Astrocyte of the spinal cord (primary cell): ENCODE data around the gene USO1.

Experiments used
- DNase-seq: peaks from one replicate; pipeline ENCODE4 v3.0.0; 2011; ENCODE audit warnings: low read depth, low spot score
- H3K4me3 ChIP-seq: 2 replicates; pipeline ENCODE4 v1.5.1; 2011; ENCODE audit warnings: low read depth, mild to moderate bottlenecking, low read length, moderate library complexity
- in situ Hi-C: cut with HindIII; loops from 2 replicates; pipeline ENCODE4 v1.10.0; 2017; ENCODE audit warnings: low sequenced_read_pairs
- TF ChIP-seq, protein P1 (sequence below): IDR thresholded peaks from 2 replicates; pipeline ENCODE4 v1.5.1; 2012; ENCODE audit warnings: low read depth, mild to moderate bottlenecking, low read length, inconsistent platforms

Gene USO1

DNA sequence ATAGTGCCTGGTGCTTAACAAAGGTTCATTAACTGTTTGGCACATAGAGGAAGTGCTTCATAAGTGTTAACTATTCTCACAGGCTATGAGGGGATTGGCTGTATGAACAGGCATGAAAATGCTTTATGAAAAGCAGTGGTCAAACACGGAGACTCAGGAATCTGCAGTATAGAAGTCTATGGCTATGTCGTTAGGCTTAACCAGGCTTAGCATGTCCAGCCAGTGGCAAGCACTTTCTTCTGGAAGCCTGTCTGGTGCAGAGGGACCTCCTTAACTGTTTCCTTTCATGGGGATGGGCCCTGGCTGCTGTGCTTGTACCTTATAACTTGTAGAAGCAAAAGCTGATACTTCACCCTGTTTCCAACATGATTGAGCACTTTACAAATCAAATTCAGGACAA lies 99.4 kb downstream of the USO1 start:
- TF ChIP-seq, protein P1, sequence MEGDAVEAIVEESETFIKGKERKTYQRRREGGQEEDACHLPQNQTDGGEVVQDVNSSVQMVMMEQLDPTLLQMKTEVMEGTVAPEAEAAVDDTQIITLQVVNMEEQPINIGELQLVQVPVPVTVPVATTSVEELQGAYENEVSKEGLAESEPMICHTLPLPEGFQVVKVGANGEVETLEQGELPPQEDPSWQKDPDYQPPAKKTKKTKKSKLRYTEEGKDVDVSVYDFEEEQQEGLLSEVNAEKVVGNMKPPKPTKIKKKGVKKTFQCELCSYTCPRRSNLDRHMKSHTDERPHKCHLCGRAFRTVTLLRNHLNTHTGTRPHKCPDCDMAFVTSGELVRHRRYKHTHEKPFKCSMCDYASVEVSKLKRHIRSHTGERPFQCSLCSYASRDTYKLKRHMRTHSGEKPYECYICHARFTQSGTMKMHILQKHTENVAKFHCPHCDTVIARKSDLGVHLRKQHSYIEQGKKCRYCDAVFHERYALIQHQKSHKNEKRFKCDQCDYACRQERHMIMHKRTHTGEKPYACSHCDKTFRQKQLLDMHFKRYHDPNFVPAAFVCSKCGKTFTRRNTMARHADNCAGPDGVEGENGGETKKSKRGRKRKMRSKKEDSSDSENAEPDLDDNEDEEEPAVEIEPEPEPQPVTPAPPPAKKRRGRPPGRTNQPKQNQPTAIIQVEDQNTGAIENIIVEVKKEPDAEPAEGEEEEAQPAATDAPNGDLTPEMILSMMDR = no peak
- no peak for DNase-seq
- H3K4me3 ChIP-seq = no peak overlapping the region
- in situ Hi-C loops = no loop called here

DNA sequence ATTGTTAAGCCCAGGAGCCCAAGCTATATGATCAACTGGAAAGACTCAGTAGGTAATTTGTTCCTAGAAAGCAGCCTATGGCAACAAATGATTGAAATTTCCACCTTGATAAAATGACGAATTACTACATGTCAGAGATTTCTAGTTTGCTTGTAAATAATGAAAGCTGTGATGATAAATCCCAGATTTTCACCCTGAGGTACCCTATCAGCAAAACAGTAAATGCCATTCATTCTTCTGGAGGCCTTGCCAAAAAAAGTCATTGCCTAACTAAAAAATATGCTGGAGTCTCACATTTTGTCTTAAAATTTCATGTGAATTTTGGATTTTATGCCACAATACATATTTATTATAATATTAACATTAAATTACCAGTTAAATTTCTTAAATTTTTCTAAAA lies 106.5 kb downstream of the USO1 start:
- in situ Hi-C loops = no loop called here
- no peak for DNase-seq
- H3K4me3 ChIP-seq = no peak overlapping the region
- TF ChIP-seq, protein P1 = no peak

DNA sequence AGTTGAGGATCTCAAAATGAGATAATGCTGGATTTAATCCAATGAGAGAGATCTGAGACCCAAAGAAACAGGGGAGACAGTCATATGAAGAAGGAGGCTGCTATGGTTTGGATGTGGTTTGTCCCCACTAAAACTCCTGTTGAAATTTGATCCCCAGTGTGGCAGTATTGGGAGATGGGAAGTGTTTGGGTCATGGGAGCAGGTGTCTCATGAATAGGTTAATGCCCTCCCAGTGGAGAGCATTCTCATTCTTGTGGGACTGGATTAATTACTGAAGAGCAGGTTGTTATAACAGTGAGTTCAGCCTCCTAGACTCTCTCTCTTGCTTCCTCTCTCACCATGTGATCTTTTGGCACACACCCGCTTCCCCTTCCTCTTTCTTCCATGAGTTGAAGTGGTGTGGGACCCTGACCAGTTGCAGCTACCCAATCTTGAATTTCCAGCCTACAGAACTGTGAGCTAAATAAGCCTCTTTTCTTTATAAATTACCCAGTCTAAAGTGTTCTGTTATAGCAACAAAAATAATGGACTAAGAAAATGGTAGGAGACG lies 107.6 kb downstream of the USO1 start:
- in situ Hi-C loops = no loop called here
- H3K4me3 ChIP-seq = no peak overlapping the region
- no peak for DNase-seq
- TF ChIP-seq, protein P1 = no peak

DNA sequence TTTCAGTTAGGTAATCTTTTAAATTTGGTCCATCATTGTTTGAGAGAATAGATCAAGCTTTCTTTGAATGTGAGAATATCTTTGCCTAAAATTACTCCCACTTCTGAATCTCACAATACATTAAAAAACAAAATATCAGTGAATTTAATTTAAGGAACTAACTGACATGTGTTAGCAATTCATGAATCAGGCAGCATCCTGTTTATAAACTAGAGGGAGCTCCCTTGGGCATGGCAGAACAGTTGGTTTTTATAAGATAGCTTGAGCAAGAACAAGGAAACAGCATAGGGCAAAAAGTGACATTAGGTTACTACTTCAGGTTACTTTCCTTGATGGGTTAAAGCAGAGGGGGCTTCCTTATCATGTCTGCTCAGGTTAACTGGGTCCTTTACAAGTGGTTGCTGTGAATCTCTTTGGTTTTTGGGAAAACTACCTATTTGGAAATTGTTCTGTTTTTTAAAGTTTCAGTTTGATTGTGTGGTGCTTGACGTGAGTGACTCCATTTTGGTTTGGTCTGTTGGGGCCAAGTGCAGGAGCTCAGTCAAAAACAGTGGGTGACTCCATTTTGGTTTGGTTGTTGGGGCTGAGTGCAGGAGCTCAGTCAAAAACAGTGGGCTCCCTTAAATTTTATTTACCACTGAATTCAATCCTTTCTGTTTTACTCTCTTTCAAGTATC lies 109.9 kb downstream of the USO1 start:
- in situ Hi-C loops = no loop called here
- H3K4me3 ChIP-seq = no peak overlapping the region
- DNase-seq = no peak
- TF ChIP-seq, protein P1 = no peak

DNA sequence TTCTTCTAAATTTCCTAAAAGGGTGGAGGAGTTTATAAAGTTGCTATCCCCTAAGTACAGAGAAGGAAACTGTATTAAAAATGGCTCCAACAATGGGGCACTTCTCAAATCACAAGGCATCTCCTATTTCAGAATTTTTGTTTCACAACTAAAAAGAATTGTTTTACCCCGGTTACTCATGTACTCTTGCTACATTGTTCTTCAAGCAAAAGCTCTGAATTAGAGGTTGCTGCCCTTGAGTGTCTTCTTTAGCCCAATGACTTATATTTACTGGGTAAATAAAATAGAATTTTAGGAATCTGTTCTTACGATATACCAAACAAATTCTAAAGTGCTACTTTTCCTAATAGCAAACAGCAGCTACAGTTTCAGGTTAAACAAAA lies 110.4 kb downstream of the USO1 start:
- DNase-seq = no peak
- TF ChIP-seq, protein P1 = no peak
- H3K4me3 ChIP-seq = no peak overlapping the region
- in situ Hi-C loops = no loop called here

DNA sequence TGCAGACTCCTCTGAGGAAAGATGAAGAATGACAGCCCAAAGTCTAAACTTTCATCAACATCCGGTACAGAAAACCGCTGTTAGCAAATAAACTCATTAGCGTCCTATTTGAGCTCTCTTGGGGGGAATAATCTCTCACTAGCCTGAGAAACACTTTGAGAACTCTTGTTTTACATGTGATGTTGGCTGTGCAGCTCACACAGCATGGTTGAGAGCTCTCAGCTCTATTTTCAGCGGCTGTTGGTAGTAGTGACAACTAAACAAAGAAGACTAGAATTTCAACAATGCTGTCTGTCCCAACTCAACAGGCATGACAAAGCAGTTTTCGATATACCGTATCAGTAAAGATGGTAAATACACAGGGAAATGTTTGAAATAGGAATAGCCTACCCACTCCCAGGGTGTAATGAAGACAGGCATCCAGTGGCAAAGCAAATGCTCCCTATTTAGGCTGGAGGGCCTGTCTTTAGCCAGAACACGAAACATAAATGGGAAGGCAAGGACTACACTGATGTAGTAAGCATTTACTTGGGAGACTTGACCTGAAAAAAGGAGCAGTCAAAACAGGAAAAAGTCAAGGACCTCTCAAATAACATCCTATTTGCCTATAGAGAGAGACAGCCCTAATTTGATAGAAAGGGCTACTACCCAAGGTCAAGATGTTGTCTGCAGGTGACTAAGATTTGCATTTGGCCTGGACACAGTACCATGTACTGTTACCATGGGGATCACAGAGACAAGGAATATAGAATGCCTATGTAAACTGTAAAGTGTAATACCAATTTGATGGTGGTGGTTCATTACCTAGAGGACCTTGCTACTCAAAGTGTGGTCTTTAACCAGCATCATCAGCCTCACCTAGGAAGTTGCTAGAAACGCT lies 117.5 kb downstream of the USO1 start:
- in situ Hi-C loops = no loop called here
- TF ChIP-seq, protein P1 = no peak
- peak; percentile 22 for DNase-seq
- no peak overlapping the region for H3K4me3 ChIP-seq
